ENCODE measurements around the gene ATG101. TPM values are rescaled to one million over a fixed set of nuclear protein-coding genes. Genes with fewer than 3 reads are reported as not detected.
A peak's percentile ranks its signal among the peaks of the same experiment; 100 is the strongest.

ATG101 gene
- total and polyA plus RNA-seq, 2 of the 8 experiments (the other 6 are each of a cell fraction or from before 2014, with no cell fraction given) = 49.8 to 55.9 TPM

GRCh38 chr12:52119398-52120254, 49.8 kb downstream of the ATG101 start (continued):
- TF ChIP-seq ASH2L (IDR thresholded peaks at IDR 0.05; ENCODE audit: low read length) = peak; percentile 28
- no peak for TF ChIP-seq CHD7 (IDR thresholded peaks at IDR 0.05; ENCODE audit: insufficient replicate concordance, low read length)
- TF ChIP-seq CREB1 (IDR thresholded peaks at IDR 0.05) = 0 out of 2 replicates have a peak, but pooled peaks have one; percentile 22
- TF ChIP-seq NANOG (IDR thresholded peaks at IDR 0.05; ENCODE audit: insufficient read depth, low read depth, low read length, poor library complexity, severe bottlenecking) = peak; percentile 25
- peak; percentile 45 for TF ChIP-seq MAX (IDR thresholded peaks at IDR 0.05)
- TF ChIP-seq BRCA1 (IDR thresholded peaks at IDR 0.05; ENCODE audit: low read depth, low read length) = no peak
- no peak for TF ChIP-seq CBX8 (IDR thresholded peaks at IDR 0.05; ENCODE audit: borderline replicate concordance, low read depth, low read length)
- no peak for TF ChIP-seq CHD1 (IDR thresholded peaks at IDR 0.05; ENCODE audit: low read depth, low read length)
- TF ChIP-seq RAD21 (IDR thresholded peaks at IDR 0.05 in 1 of 2, conservative IDR thresholded peaks at IDR 0.05 in 1 of 2; ENCODE audit: low read depth in 2 of 2, low read length in 2 of 2) = peak; percentile 48 to 58

Measured in H1 (cell line).